ENCODE measurements around the gene ENO3.
"Not testable (repeated sequence)": the region's sequence is repeated elsewhere in the genome, so short reads cannot be mapped to it uniquely, and the experiment has no call there.

ENO3 gene

DNA sequence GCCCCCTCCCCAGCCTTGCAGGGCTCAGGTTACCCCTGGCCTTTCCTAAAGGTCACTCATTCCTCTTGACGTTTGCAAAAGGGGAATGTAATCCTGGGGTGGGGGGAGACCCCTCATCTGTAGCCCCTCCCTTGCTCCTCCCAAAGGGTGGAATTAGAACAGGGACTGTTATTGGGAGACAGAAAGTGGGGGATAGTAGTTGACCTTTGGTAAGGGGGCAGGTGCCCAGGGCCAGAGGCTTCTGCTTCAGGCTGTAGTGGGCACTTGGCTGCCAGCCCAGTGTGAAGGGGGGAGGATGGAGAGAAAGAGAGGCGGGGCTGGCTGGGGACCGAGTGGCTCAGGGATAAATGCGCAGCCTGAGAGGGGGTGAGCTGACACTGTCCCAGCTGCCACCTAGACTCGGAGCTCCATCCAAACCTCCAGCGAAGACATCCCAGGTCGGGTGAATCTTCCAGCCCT lies at the start of gene ENO3:
ENO3 (plus strand) TSS at position 374 of the 459 bp plus-strand sequence. CDS start 711 bp downstream, outside the sequence.
- no peak for DNase-seq (ENCODE audit: low read depth)

DNA sequence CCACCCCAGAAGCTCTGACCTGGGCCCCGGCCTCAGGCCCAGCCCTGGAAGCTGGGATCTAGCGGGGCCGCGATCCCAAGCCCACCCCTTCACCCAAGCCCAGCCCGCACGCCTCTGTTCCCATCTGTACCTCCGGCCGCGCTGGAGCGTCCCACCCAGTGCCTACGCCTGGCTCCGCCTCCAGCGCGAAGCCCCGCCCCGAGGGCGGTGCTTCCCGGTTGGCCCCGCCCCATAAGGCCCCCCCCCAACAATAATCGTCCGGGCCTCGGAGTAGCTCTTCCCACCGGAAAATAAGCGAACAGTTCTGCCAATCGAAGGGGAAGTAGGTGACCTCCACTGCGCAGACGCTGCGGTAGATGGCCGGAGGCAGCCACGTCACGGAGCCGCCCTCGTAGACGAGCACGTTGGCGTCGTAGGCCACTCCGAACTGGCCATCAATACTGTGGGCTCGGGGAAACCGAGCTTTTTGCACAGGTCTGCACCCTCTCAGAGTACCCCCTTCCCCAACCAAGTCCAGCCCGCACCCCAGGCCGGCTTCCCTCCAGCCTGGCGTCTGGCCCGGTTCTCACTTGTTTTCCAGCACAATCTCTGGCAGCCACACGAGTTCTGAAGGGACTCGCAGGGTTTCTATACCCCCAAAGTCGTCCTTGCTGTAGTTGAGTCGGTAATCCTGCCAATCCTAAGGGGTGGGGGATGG lies 49.1 kb upstream of the ENO3 start:
- no peak for DNase-seq (ENCODE audit: low read depth)

DNA sequence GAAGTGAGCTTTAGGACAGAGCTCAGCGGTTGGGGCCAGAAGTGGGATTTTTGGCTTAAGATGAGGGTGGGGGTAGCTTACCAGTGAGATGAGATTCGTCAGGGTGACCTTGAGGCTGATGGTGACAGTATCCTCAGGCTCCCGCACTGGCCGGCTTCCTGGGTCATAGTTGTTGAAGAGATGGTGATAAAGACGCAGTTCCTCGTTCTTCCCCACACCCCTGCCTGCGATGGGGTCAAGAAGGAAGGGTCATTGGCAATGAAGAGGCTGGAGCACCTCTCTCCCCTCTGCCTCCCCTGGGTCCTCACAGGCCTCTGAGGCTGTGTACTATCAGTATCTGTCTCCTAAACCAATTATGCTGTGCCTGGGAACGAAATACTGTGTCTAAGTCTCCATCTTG lies 48.4 kb upstream of the ENO3 start:
- DNase-seq (ENCODE audit: low read depth), result no peak

DNA sequence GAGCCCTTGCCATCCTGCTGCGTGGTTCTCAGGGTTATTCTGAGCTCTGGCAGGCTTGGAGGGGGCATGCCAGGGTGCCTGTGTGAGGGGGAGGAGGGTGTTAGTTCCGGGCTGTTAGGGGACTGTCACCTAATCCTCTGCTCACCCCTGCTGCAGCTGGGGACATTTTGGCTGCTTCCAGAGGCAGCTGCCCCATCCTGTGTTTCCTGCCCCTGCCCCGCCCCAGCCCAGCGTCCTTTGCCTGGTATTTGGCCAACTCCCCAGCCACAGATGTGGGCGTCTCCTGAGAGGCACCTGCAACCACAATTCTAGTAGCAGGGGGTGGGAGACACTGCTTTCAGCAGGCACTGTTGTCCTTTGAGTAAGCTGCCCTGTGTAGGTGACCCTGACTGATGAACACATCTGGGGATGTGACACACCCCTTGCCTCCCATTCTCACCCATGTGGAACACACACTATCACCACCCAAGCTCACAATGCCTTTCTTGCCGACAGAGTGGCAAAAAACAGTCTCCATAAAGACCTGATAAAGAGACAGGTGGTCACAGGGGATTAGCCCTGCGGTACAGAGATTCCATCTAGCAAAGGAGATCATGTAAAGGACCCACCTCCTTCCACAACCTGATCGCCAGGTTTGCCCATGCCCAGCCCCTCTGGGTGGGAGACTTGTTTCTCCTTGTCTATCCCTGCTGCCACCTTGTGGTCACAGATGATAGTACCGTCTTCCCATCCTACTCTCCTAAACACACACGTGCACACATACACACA lies 47.7 kb upstream of the ENO3 start, which contains the start of gene CHRNE:
CHRNE (minus strand) TSS at position 48 of the 768 bp plus-strand sequence; CDS start at position 13, 35 bp downstream.
- DNase-seq (ENCODE audit: low read depth), result peak; percentile 62

DNA sequence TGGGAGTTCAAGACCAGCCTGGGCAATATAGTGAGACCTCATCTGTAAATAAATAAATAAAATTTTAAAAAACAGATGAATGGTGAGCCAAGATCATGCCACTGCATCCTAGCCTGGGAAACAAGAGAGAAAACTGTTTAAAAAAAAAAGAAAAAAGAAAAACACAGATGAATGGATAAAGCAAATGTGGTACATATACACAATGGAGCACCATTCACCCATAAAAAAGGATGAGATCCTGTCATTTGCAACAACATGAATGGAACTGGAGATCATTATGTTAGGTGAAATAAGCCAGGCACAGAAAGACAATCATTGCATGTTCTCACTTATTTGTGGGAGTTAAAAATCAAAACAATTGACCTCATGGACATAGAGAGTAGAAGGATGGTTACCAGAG lies 44.3 kb upstream of the ENO3 start:
- not testable (repeated sequence) for DNase-seq (ENCODE audit: low read depth)

DNA sequence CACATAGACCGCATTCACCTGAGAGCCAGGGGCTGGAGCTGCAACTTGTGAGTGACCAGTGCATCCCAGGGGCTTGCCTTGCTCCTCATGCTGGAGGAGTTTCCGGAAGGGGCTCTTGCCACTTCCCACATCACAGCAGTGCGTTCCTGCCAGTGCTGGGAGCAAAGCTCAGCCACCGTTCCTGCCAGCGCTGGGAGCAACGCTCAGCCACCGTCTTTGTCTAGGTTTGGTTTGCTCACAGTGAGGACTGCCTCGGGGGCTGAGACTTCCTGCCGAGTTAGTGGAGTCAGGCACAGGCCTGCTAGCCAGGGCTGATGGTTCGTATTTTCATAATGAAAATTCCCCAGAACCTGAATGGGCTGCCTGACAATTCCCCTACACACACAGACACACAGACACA lies 42.6 kb upstream of the ENO3 start:
- DNase-seq (ENCODE audit: low read depth), result no peak

DNA sequence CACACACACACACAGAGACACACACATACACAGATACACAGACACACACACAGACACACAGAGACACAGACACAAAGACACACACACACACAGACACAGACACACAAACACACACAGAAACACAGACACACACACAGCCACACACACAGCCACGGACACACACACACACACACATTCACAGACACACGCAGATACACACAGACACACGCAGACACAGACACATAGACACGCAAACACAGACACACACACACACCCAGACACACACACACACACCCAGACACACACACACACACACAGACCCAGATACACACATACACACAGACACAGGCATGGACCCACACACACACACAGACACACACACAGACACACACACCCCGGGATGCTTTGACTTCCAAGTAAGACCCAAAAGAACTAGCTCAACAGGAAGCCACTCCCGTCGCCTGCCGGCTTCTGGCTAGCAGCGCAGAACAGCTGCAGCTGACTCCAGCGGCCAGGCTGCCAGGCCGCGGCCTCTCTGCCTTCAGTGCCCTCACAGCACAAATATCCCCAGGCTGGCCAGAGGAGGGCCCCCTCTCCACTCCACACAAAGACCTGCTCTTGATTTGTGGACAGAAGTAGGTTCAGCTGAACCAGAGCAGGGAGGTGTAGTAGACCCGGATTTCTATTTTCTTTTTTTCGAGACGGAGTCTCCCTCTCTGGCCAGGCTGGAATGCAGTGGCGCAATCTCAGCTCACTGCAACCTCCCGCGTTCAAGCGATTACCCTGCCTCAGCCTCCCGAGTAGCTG lies 42.0 kb upstream of the ENO3 start:
- DNase-seq (ENCODE audit: low read depth), result peak; percentile 40

DNA sequence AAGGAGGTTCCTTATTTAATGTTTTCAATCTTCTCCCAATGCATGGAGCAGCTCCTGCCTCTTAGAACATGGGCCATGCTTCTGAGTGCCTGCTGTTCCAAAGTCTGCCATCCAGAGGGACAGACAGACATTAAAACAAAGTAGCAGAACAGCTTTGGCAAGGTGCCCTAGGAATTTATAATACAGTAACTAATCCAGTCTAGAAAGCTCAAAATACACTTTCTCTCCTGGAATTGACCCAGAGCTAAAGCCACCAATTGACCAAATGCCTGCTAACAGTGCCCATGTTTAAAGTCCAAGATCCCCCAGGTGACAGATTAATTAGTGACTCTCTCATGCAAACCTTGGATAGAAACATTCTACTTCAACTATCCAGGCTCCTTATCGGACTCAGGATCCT lies 36.9 kb upstream of the ENO3 start:
- no peak for DNase-seq (ENCODE audit: low read depth)

DNA sequence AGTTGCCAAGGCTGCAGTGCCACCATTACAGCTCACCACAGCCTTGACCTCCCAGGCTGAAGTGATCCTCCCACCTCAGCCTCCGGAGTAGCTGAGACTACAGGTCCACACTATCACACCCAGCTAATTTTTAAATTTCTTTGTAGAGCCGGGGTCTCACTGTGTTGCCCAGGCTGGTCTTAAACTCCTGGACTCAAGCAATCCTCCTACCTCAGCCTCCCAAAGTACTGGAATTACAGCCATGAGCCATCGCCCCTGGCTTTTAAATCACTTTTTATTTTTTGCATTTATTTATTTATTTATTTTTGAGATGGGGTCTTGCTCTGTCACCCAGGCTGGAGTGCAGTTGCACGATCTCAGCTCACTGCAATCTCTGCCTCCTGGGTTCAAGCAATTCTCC lies 36.4 kb upstream of the ENO3 start:
- not testable (repeated sequence) for DNase-seq (ENCODE audit: low read depth)

DNA sequence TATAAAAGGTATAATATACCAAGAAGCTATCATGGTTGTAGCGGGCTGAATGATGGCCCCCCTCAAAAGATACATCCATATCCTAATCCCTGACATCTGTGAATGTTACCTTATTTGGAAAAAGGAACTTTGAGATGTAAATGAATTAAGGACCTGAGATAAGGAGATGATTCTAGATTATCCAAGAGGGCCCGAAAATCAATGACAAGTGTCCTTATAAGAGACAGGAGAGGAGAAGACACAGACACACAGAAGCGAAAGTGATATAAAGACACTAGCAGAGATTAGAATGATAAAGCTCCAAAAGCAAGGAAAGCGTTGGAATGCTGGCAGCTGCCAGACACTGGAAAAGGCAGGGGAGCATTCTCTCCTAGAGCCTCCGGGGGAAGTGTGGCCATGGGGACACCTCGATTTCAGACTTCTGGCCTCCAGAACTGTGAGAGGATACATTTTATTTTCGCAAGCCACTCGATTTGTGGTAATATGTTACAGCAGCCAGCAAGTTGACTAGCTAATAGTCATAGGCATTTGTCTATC lies 31.3 kb upstream of the ENO3 start:
- DNase-seq (ENCODE audit: low read depth), result no peak

DNA sequence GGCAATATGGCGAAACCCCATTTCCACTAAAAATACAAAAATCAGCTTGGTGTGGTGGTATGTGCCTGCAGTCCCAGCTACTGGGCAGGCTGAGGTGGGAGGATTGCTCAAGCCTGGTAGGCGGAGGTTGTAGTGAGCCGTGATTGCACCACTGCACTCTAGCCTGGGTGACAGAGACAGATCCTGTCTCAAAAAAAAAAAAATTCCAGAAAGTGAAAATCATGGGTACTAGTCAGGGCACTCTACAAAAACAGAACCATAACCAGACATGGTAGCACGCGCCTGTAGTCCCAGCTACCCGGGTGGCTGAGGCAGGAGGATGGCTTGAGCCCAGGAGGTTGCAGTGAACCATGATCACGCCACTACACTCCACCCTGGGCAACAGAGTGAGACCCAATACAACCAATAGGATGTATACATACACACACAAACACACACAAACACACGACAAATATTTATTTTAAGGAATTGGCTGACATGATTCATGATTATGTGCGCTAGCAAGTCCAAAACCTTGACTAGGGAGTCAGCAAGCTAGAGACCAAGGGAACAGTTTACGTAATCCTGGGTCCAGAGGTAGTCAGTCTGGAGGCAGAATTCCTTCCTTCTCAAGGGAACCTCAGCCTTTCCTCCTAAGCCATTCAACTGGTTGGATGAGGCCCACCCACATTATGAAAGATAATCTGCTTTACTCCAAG lies 30.4 kb upstream of the ENO3 start:
- DNase-seq (ENCODE audit: low read depth), result no peak

DNA sequence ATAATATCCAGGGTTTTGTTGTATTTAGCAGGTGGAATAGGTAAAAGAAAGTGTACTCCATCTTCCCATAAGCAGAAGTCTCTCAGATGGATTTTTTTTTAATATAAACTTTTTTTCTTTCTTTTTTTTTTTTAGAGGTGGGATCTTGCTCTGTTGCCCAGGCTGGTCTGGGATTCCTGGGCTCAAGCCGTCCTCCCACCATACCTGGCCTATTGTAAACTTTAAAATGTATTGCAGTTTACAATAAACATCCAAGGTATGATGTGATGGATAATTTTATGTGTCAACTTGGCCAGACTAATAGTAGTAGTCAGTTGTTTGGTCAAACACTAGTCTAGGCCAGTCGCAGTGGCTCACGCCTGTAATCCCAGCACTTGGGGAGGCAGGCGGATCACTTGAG lies 29.6 kb upstream of the ENO3 start:
- no peak for DNase-seq (ENCODE audit: low read depth)

DNA sequence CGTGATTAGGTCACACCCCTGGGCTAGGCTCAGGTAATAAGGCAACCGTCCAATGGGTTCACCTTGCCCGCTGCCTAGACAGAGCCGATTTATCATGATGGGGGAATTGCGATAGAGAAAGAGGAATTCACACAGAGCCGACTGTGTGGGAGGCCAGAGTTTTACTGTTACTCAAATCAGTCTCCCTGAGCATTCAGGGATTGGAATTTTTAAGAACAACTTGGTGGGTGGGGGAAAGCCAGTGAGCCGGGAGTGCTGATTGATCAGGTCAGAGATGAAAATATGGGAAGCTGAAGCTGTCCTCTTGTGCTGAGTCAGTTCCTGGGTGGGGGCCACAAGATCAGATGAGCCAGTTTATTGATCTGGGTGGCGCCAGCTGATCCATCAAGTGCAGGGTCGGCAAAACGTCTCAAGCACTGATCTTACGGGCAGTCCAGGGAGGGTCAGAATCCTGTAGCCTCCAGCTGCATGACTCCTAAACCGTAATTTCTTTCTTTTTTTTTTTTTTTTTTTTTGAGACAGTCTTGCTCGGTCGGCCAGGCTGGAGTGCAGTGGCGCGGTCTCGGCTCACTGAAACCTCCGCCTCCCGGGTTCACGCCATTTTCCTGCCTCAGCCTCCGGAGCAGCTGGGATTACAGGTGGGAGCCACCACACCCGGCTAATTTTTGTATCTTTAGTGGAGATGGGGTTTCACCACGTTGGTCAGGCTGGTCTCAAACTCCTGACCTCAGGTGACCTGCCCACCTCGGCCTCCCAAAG lies 24.2 kb upstream of the ENO3 start:
- not testable (repeated sequence) for DNase-seq (ENCODE audit: low read depth)

DNA sequence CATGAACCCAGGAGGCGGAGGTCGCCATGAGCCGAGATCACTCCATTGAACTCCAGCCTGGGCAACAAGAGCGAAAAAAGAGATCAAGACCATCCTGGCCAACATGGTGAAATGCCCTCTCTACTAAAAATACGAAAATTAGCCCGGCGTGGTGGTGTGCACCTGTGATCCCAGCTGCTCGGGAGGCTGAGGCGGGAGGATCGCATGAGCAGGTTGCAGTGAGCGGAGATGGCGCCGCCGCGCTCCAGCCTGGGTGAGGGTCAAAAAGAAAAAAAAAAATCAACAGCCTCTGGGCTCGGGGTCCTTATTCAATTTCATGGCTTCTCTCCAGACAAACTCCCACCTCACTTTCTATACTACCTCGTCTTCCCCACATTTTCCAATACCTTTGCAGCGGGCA lies 22.0 kb upstream of the ENO3 start:
- no peak for DNase-seq (ENCODE audit: low read depth)

DNA sequence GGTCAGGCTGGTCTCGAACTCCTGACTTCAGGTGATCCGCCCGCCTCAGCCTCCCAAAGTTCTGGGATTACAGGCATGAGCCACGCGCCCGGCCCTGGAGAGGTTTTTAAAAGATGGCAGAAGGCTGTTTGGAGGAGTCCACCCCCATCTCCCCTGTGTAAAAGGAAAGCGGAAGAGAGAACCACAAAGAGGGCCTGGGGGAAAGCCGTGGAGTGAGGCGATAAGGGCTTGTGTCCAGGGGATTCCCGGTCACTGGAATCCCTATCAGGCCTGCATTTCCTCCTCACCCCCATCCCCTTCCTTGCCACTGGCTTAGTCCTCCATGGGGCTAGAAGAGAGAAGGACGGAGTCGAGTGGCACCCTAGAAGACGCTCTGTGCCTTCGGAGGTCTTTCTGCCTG lies 19.0 kb upstream of the ENO3 start, which contains the start of gene GP1BA:
GP1BA (plus strand) TSS at position 315 of the 400 bp plus-strand sequence. CDS start 328 bp downstream, outside the sequence.
- DNase-seq (ENCODE audit: low read depth), result no peak

DNA sequence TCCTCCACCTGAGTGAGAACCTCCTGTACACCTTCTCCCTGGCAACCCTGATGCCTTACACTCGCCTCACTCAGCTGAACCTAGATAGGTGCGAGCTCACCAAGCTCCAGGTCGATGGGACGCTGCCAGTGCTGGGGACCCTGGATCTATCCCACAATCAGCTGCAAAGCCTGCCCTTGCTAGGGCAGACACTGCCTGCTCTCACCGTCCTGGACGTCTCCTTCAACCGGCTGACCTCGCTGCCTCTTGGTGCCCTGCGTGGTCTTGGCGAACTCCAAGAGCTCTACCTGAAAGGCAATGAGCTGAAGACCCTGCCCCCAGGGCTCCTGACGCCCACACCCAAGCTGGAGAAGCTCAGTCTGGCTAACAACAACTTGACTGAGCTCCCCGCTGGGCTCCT lies 18.2 kb upstream of the ENO3 start:
- no peak for DNase-seq (ENCODE audit: low read depth)

DNA sequence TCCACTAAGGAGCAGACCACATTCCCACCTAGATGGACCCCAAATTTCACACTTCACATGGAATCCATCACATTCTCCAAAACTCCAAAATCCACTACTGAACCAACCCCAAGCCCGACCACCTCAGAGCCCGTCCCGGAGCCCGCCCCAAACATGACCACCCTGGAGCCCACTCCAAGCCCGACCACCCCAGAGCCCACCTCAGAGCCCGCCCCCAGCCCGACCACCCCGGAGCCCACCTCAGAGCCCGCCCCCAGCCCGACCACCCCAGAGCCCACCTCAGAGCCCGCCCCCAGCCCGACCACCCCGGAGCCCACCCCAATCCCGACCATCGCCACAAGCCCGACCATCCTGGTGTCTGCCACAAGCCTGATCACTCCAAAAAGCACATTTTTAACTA lies 17.3 kb upstream of the ENO3 start:
- no peak for DNase-seq (ENCODE audit: low read depth)

DNA sequence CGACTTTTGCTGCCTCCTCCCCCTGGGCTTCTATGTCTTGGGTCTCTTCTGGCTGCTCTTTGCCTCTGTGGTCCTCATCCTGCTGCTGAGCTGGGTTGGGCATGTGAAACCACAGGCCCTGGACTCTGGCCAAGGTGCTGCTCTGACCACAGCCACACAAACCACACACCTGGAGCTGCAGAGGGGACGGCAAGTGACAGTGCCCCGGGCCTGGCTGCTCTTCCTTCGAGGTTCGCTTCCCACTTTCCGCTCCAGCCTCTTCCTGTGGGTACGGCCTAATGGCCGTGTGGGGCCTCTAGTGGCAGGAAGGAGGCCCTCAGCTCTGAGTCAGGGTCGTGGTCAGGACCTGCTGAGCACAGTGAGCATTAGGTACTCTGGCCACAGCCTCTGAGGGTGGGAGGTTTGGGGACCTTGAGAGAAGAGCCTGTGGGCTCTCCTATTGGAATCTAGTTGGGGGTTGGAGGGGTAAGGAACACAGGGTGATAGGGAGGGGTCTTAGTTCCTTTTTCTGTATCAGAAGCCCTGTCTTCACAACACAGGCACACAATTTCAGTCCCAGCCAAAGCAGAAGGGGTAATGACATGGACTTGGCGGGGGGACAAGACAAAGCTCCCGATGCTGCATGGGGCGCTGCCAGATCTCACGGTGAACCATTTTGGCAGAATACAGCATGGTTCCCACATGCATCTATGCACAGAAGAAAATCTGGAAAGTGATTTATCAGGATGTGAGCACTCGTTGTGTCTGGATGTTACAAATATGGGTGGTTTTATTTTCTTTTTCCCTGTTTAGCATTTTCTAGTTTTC lies 16.5 kb upstream of the ENO3 start:
- no peak for DNase-seq (ENCODE audit: low read depth)

DNA sequence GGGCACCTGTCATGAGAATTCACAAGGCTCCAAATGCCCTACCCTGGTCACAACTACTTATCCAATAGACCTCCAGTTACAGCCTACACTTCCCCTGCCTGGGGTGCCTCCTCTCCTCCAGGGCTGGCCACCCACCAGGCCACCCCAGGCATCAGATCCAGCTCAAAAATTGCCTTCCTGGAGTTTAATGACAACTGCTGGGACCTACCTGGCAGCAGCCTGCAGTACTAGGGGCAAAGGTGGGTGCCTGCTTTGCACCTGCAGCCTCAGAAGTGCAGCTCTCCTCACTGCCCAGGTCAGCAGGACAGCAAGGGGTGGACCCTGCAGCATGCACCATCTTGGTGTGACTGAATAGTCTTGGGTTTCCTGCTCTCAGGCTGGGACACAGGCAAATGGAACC lies 15.3 kb upstream of the ENO3 start:
- no peak for DNase-seq (ENCODE audit: low read depth)

DNA sequence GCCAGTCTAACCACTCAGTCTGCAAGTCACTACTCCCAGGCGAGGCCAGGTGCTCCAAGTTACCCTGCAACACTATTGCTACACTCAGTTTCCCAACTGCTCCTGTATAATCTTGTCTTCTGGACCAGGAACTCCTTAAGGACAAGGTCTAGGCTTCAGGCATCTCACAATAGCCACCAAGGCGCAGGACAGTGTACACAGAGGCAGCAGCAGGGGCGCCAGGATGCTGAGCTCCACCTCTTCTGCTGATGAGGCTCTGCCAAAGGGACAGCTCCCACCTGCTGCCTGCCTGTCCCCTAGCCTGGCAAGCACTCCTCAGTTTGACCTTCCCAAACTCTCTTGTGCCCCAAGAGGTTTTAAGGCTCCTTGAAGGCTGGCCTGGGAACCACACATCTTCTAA lies 14.5 kb upstream of the ENO3 start:
- DNase-seq (ENCODE audit: low read depth), result no peak
